T-cell (primary cell): Measurements from ENCODE around the gene SLC13A1. TPM values are rescaled to one million over a fixed set of nuclear protein-coding genes. Genes with fewer than 3 reads are reported as not detected.
"Not testable (repeated sequence)": the region's sequence is repeated elsewhere in the genome, so short reads cannot be mapped to it uniquely, and the experiment has no call there.

ENCODE experiments used
- ATAC-seq, 4 experiments: fragments of 200-7000 bp in 3 of 4; fragments of 150-1000 bp in 1 of 4; cut with Tn5 transposase; replicated peaks in 1 of 4; 1 replicate in 3 of 4; 2 replicates in 1 of 4; pipeline ENCODE4 v1.10.0; 2021; ENCODE audit warnings: moderate library complexity in 3 of 4, mild to moderate bottlenecking in 2 of 4, moderate number of reproducible peaks in 1 of 4
- CTCF ChIA-PET, 2 donors: fragments of 300-600 bp; sonication (Branson Sonifier 250); formaldehyde crosslinking; loops; one replicate each; lab custom pipeline; 2022; ENCODE audit warnings: antibody characterized with exemption in 2 of 2; lab: Charles Lee
- POLR2A ChIA-PET, 2 donors: fragments of 300-600 bp; sonication (Branson Sonifier 250); formaldehyde crosslinking; loops; one replicate each; lab custom pipeline; 2022; ENCODE audit warnings: antibody characterized with exemption in 2 of 2; lab: Charles Lee
- DNase-seq, 35 experiments: peaks; one replicate each; pipeline versions ENCODE4 v3.0.0 to v3.0.0-alpha.2; 2013 to 2023
- H3K27ac ChIP-seq: one replicate; pipeline ENCODE4 v1.5.1; 2013; ENCODE audit warnings: low read length
- H3K27me3 ChIP-seq, 2 experiments: replicated peaks in 1 of 2; 1 replicate in 1 of 2; 2 replicates in 1 of 2; pipeline versions ENCODE4 v1.6.1 to v1.7.0; 2013; ENCODE audit warnings: low read length in 1 of 2, mixed read lengths in 1 of 2; ENCODE audit not compliant: control insufficient read depth in 2 of 2, insufficient read depth in 2 of 2; ENCODE audit errors: extremely low read depth in 1 of 2
- H3K36me3 ChIP-seq, 2 donors: 1 replicate in 1 of 2; 2 replicates in 1 of 2; pipeline versions ENCODE4 v1.6.1 to v1.7.0; 2013; ENCODE audit warnings: low read length in 1 of 2; ENCODE audit not compliant: control insufficient read depth in 2 of 2, insufficient read depth in 1 of 2; ENCODE audit errors: extremely low read depth in 1 of 2
- H3K4me1 ChIP-seq, 2 experiments: 1 replicate in 1 of 2; 2 replicates in 1 of 2; pipeline versions ENCODE4 v1.6.1 to v1.7.0; 2013; ENCODE audit warnings: low read length in 2 of 2, mixed read lengths in 1 of 2; ENCODE audit not compliant: insufficient read depth in 2 of 2, control insufficient read depth in 1 of 2; ENCODE audit errors: extremely low read depth in 1 of 2
- H3K4me3 ChIP-seq, 2 donors: 1 replicate in 1 of 2; 2 replicates in 1 of 2; pipeline versions ENCODE4 v1.5.1 to v1.7.0; 2013; ENCODE audit warnings: mild to moderate bottlenecking in 2 of 2, low read length in 1 of 2, moderate library complexity in 1 of 2; ENCODE audit not compliant: control insufficient read depth in 1 of 2; ENCODE audit errors: extremely low read depth in 1 of 2
- H3K9me3 ChIP-seq: 2 replicates; pipeline ENCODE4 v1.7.0; 2013
- H3K27ac Mint-ChIP-seq, 2 donors: one replicate each; pipeline ENCODE4 v1.8.0; 2020 to 2021; ENCODE audit warnings: mild to moderate bottlenecking in 2 of 2, mixed read lengths in 2 of 2
- H3K27me3 Mint-ChIP-seq, 2 donors: one replicate each; pipeline ENCODE4 v1.8.0; 2021 to 2022; ENCODE audit warnings: mixed read lengths in 2 of 2
- H3K36me3 Mint-ChIP-seq: one replicate; pipeline ENCODE4 v1.8.0; 2021; ENCODE audit warnings: mixed read lengths
- H3K4me1 Mint-ChIP-seq, 3 donors: one replicate each; pipeline ENCODE4 v1.8.0; 2020 to 2022; ENCODE audit warnings: mixed read lengths in 3 of 3, mild to moderate bottlenecking in 1 of 3
- H3K4me3 Mint-ChIP-seq, 3 donors: one replicate each; pipeline ENCODE4 v1.8.0; 2020 to 2022; ENCODE audit warnings: mild to moderate bottlenecking in 3 of 3, mixed read lengths in 3 of 3, moderate library complexity in 3 of 3
- H3K9me3 Mint-ChIP-seq, 3 donors: one replicate each; pipeline ENCODE4 v1.8.0; 2020 to 2022; ENCODE audit warnings: mixed read lengths in 3 of 3
- WGBS: methylation state at CpG from one replicate; pipeline ENCODE4 v1.1.5; 2013; ENCODE audit warnings: missing lambda C conversion rate; ENCODE audit not compliant: insufficient coverage; 5-methylcytosine and 5-hydroxymethylcytosine counted together
- total RNA-seq, 35 experiments: library from RNA in 6 of 35; stranded (reverse) in 6 of 35; fragments of 120-200 nt in 1 of 35; gene quantifications; one replicate each; pipeline versions ENCODE4 v1.2.1 to v1.2.4 and lab custom pipeline; 2013 to 2026

Gene SLC13A1
- total RNA-seq, 5 donors from 2014 or later (not counting 1 experiment from before 2014, with no cell fraction given) = not detected

DNA sequence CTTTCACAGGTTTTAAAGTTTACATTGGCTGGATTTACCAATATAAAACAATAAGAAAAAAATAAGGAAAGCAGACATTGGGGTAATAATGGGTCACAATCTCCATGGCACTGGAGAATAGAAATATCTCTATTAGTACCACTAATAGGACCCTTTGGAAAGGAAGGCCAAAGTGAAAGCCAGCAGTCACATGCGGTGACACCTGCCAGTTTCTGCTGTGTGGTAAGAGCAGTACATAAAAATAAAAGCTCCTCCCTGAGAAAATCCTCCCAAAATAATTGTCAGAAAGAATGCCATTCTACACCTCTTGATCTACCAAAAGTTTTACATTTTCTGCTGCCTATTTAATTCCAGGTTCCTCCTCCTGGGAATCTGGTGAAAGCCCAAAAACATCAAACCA is 30.4 kb upstream of the SLC13A1 start:
- whole genome bisulfite sequencing = no CpG with 5 or more reads among the region's 1 CpG

DNA sequence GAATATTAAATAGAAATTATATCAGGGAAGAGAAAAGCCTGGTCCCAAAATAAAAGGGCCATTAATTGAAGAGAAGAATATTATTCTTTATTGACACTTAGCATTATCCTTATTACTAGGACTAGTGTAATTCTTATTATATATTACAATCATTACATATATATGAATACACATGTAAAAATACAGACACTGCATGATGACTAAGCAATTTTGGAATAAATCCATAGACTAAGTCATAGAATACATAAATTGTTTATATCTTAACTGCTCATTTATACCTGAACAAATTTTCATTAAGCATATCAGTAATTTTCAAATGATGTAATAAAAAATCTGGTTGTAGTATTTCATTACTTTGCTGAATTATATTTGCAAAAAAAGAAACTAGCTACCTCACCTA is 29.7 kb upstream of the SLC13A1 start:
- no peaks in the 10 kb centered on the region for H3K9me3 ChIP-seq
- H3K4me3 ChIP-seq = no peak overlapping the region
- no peaks in the 10 kb centered on the region for H3K4me1 Mint-ChIP-seq
- H3K27ac ChIP-seq = no peak overlapping the region
- peaks cover 5 to 12% (median 12%) of the 10 kb centered on the region in 3 donors for H3K9me3 Mint-ChIP-seq
- H3K4me3 Mint-ChIP-seq = no peak overlapping the region
- no peaks in the 10 kb centered on the region for H3K27me3 ChIP-seq
- CTCF ChIA-PET = no interaction called here
- no peaks in the 10 kb centered on the region for H3K36me3 ChIP-seq
- POLR2A ChIA-PET = no interaction called here
- no peaks in the 10 kb centered on the region for H3K27me3 Mint-ChIP-seq
- H3K36me3 Mint-ChIP-seq = no peaks in the 10 kb centered on the region
- no peak overlapping the region for H3K27ac Mint-ChIP-seq
- DNase-seq (no peak), ATAC-seq (no peak)
- no peaks in the 10 kb centered on the region for H3K4me1 ChIP-seq

More for the DNA sequence above, 30.4 kb upstream of the SLC13A1 start:
- Histone ChIP-seq H3K4me1 (no peaks in the 10 kb centered on the region), H3K36me3 (no peaks in the 10 kb centered on the region), H3K9me3 (no peaks in the 10 kb centered on the region), H3K4me3 (no peak overlapping the region), H3K27me3 (no peaks in the 10 kb centered on the region), H3K27ac (no peak overlapping the region)
- H3K9me3 Mint-ChIP-seq = peaks cover 4 to 7% (median 6%) of the 10 kb centered on the region in 3 donors
- no peaks in the 10 kb centered on the region for H3K27me3 Mint-ChIP-seq
- DNase-seq (no peak), ATAC-seq (no peak)
- no peaks in the 10 kb centered on the region for H3K36me3 Mint-ChIP-seq
- H3K4me1 Mint-ChIP-seq = no peaks in the 10 kb centered on the region
- no peak overlapping the region for H3K4me3 Mint-ChIP-seq
- H3K27ac Mint-ChIP-seq = no peak overlapping the region
- ChIA-PET CTCF (no interaction called here), POLR2A (no interaction called here)

DNA sequence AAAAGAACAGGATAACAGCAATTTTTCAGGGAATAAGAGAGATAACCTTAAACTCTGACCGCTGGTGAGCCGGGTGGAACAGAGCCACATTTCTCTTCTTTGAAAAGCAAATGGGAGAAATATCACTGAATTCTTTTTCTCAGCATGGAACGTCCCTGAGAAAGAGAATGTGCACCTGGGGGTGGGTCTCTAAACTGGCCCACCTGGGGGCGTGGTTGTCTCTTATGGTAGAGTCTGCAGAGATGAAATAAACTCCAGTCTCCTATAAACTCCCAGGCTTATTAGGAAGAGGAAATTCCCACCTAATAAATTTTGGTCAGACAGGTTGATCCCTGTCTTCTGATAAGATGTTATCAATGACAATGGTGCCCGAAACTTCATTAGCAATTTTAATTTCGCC is 27.9 kb upstream of the SLC13A1 start:
- H3K36me3 Mint-ChIP-seq, H3K27ac Mint-ChIP-seq, H3K4me1 Mint-ChIP-seq, H3K9me3 ChIP-seq, CTCF ChIA-PET, H3K4me1 ChIP-seq, H3K27ac ChIP-seq, H3K4me3 ChIP-seq, H3K36me3 ChIP-seq, H3K4me3 Mint-ChIP-seq, DNase-seq, H3K27me3 ChIP-seq, POLR2A ChIA-PET, ATAC-seq, H3K27me3 Mint-ChIP-seq: not testable (repeated sequence)
- WGBS = 100% methylated on average over 1 of the region's 6 CpGs
- peaks cover 9 to 22% (median 12%) of the 10 kb centered on the region in 3 donors for H3K9me3 Mint-ChIP-seq

DNA sequence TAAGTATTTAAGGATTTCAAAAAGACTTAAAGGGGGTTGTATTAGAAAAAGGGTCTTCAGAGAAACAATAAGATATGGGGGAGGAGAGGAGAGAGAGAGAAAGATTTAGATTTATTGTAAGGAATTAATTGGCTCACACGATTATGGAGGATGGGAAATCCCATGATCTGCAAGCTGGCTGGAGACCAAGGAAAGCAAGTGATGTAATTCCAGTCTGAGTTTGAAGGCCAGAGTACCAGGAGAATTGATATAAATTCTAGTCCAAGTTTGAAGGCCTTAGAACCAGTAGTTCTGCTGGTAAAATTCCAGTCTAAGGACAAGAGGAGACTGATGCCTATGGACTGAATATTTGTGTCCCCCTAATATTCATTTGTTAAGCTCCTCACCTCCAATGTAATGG is 20.6 kb upstream of the SLC13A1 start:
- Histone ChIP-seq H3K9me3 (no peaks in the 10 kb centered on the region), H3K27me3 (no peaks in the 10 kb centered on the region), H3K4me1 (no peaks in the 10 kb centered on the region), H3K36me3 (no peaks in the 10 kb centered on the region), H3K27ac (no peak overlapping the region), H3K4me3 (no peak overlapping the region)
- Mint-ChIP-seq H3K4me3 (no peak overlapping the region), H3K27me3 (no peaks in the 10 kb centered on the region), H3K36me3 (no peaks in the 10 kb centered on the region), H3K27ac (no peak overlapping the region), H3K4me1 (no peaks in the 10 kb centered on the region), H3K9me3 (peaks cover 12 to 22% (median 13%) of the 10 kb centered on the region in 3 donors)
- CTCF ChIA-PET = no interaction called here
- 63% methylated on average over 1 of the region's 1 CpG for WGBS
- POLR2A ChIA-PET = no interaction called here
- ATAC-seq (no peak), DNase-seq (no peak)

DNA sequence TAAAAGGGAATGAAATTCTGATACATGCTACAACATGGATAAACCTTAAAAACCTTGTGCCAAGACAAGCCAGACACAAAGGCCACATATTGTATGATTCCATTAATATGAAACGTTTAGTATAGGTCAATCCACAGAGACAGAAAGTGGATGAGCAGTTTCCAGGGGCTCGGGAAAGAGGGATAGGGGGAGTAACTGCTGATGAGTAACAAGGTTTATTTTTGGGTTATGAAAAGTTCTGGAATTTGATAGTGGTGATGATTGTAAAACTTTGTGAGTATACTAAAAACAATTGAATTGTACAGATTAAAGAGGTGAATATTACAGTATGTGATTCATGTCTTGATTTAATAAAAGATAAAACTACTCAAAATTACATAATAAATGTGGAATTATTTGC is 19.1 kb upstream of the SLC13A1 start:
- Histone ChIP-seq H3K27me3 (no peaks in the 10 kb centered on the region), H3K4me3 (no peak overlapping the region), H3K9me3 (no peaks in the 10 kb centered on the region), H3K4me1 (no peaks in the 10 kb centered on the region), H3K36me3 (no peaks in the 10 kb centered on the region), H3K27ac (no peak overlapping the region)
- H3K4me3 Mint-ChIP-seq = no peak overlapping the region
- ChIA-PET CTCF (no interaction called here), POLR2A (no interaction called here)
- WGBS = 86% methylated on average over 1 of the region's 2 CpGs
- H3K4me1 Mint-ChIP-seq = no peaks in the 10 kb centered on the region
- H3K9me3 Mint-ChIP-seq = peaks cover 8 to 25% (median 14%) of the 10 kb centered on the region in 3 donors
- no peaks in the 10 kb centered on the region for H3K27me3 Mint-ChIP-seq
- no peak overlapping the region for H3K27ac Mint-ChIP-seq
- DNase-seq (no peak), ATAC-seq (no peak)
- no peaks in the 10 kb centered on the region for H3K36me3 Mint-ChIP-seq

DNA sequence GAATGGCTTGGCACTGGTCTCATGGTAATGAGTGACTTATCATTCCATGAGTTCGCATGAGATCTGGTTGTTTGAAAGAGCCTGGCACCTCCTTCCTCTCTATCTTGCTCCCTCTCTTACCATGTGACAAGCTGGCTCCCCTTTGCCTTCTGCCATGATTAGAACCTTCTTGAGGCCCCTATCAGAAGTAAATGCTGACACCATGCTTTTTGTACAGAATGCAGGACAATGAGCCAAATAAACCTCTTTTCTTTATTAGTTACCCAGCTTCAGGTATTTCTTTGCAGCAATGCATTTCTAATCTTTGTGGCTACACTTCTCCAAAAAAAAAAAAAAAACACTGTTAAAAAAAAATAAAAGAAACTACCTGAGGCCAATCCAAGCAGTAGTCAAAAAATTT is 17.1 kb upstream of the SLC13A1 start:
- Mint-ChIP-seq H3K4me1 (no peaks in the 10 kb centered on the region), H3K36me3 (no peaks in the 10 kb centered on the region), H3K9me3 (peaks cover 4 to 15% (median 7%) of the 10 kb centered on the region in 3 donors), H3K27me3 (no peaks in the 10 kb centered on the region), H3K27ac (no peak overlapping the region), H3K4me3 (no peak overlapping the region)
- Histone ChIP-seq H3K9me3 (no peaks in the 10 kb centered on the region), H3K4me1 (no peaks in the 10 kb centered on the region), H3K36me3 (no peaks in the 10 kb centered on the region), H3K27me3 (no peaks in the 10 kb centered on the region), H3K4me3 (no peak overlapping the region), H3K27ac (no peak overlapping the region)
- ChIA-PET CTCF (interaction anchor here in 1 of 2 donors (0.6 kb wide), 1 partner anchor 703 kb away, joined by 4 read pairs; no protein-coding TSS in a partner anchor), POLR2A (no interaction called here)
- no peak for ATAC-seq
- no peak for DNase-seq
- WGBS = no CpG with 5 or more reads among the region's 1 CpG

DNA sequence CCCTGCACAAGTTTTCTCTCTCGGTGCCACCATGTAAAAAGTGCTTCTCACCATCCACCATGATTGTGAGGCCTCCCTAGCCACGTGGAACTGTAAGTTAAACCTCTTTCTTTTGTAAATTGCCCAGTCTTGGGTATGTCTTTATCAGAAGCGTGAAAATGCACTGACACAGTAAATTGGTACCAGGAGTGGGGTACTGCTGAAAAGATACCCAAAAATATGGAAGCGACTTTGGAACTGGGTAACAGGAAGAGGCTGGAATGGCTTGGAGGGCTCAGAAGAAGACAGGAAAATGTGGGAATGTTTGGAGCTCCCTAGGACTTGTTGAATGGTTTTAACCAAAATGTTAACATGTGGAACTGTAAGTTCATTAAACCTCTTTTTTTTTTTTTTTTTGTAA is 15.6 kb upstream of the SLC13A1 start:
- CTCF ChIA-PET = interaction anchor here in 1 of 2 donors (0.7 kb wide), 1 partner anchor 529 kb away, joined by 4 read pairs; no protein-coding TSS in a partner anchor
- Mint-ChIP-seq H3K4me3 (no peak overlapping the region), H3K27me3 (no peaks in the 10 kb centered on the region), H3K27ac (no peak overlapping the region), H3K36me3 (no peaks in the 10 kb centered on the region), H3K4me1 (no peaks in the 10 kb centered on the region), H3K9me3 (peaks cover 4 to 15% (median 7%) of the 10 kb centered on the region in 3 donors)
- 70% methylated on average over 2 of the region's 4 CpGs for WGBS
- Histone ChIP-seq H3K27me3 (no peaks in the 10 kb centered on the region), H3K9me3 (no peaks in the 10 kb centered on the region), H3K4me3 (no peak overlapping the region), H3K4me1 (no peaks in the 10 kb centered on the region), H3K36me3 (no peaks in the 10 kb centered on the region), H3K27ac (no peak overlapping the region)
- POLR2A ChIA-PET = no interaction called here
- ATAC-seq (no peak), DNase-seq (no peak)
